ENCODE data around the gene PDE2A.
A peak's percentile ranks its signal among the peaks of the same experiment; 100 is the strongest.

Gene PDE2A

GRCh38 chr11:72682238-72682857 lies 8.1 kb upstream of the PDE2A start:
- no peak for DNase-seq

- DNase-seq = no peak
Measured at GRCh38 chr11:72681226-72682153, 7.3 kb upstream of the PDE2A start.

- no peak for DNase-seq
Measured at GRCh38 chr11:72680624-72681158, 6.5 kb upstream of the PDE2A start.

GRCh38 chr11:72679869-72680268 lies 5.6 kb upstream of the PDE2A start:
- DNase-seq = no peak

- DNase-seq = no peak
Measured at GRCh38 chr11:72678524-72678923, 4.3 kb upstream of the PDE2A start.

GRCh38 chr11:72676861-72677341 lies 2.7 kb upstream of the PDE2A start:
- DNase-seq = peak; percentile 61

- no peak for DNase-seq
Measured at GRCh38 chr11:72675221-72675620, 999 bp upstream of the PDE2A start.

GRCh38 chr11:72673284-72673942 lies 809 bp downstream of the PDE2A start:
- DNase-seq = no peak

GRCh38 chr11:72672597-72673238 lies 1.5 kb downstream of the PDE2A start:
- DNase-seq = peak; percentile 29

GRCh38 chr11:72671152-72672099 lies 2.8 kb downstream of the PDE2A start:
- DNase-seq = peak; percentile 77

- DNase-seq = no peak
Measured at GRCh38 chr11:72670041-72670440, 4.2 kb downstream of the PDE2A start.

- DNase-seq = no peak
Measured at GRCh38 chr11:72669527-72669926, 4.7 kb downstream of the PDE2A start.

- no peak for DNase-seq
Measured at GRCh38 chr11:72668629-72669347, 5.4 kb downstream of the PDE2A start.

- peak; percentile 39 for DNase-seq
Measured at GRCh38 chr11:72665911-72666472, 8.2 kb downstream of the PDE2A start.

- DNase-seq = peak; percentile 71
Measured at GRCh38 chr11:72662036-72662435, 12.2 kb downstream of the PDE2A start.

GRCh38 chr11:72661486-72661885 lies 12.7 kb downstream of the PDE2A start:
- DNase-seq = peak; percentile 31

- DNase-seq = peak; percentile 66
Measured at GRCh38 chr11:72658989-72659640, 15.1 kb downstream of the PDE2A start.

- DNase-seq = no peak
Measured at GRCh38 chr11:72657411-72658100, 16.7 kb downstream of the PDE2A start.

GRCh38 chr11:72655896-72656464 lies 18.2 kb downstream of the PDE2A start:
- DNase-seq = peak; percentile 70

Data from NCI-H69 (cell line).